GM12873 (cell line): ENCODE measurements around the gene SMARCA2.

ENCODE experiments used
- CTCF ChIP-seq: IDR thresholded peaks from 2 replicates; pipeline ENCODE4 v1.5.1; 2012; ENCODE audit warnings: low read depth, mild to moderate bottlenecking, moderate library complexity, low read length, control low read depth; ENCODE audit not compliant: insufficient read depth; ENCODE audit errors: missing control alignments

The SMARCA2 gene

GRCh38 chr9:1996156-1996555, 19.0 kb upstream of the SMARCA2 start:
- no peak for TF ChIP-seq CTCF

GRCh38 chr9:1997646-1998045, 17.5 kb upstream of the SMARCA2 start:
- no peak for TF ChIP-seq CTCF

DNA sequence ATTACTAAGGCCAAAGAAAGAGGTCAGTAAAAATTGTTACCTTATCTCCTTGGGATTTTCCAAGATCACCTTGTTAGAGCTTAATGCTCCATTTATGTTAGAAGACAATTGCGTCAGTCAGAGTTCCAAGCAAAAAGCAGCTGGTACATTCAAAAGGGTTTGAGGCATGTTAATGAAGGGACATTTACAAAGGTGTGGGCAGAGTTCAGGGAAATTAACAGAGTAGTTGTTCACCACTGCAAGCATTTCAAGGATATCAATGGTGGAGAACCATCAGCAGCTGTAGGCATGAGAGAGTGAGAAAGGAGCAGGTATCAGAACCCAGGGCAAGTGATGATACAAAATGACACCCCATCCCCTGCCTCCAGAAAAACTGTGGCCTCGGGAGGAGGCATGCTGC, 17.0 kb upstream of the SMARCA2 start:
- no peak for TF ChIP-seq CTCF

DNA sequence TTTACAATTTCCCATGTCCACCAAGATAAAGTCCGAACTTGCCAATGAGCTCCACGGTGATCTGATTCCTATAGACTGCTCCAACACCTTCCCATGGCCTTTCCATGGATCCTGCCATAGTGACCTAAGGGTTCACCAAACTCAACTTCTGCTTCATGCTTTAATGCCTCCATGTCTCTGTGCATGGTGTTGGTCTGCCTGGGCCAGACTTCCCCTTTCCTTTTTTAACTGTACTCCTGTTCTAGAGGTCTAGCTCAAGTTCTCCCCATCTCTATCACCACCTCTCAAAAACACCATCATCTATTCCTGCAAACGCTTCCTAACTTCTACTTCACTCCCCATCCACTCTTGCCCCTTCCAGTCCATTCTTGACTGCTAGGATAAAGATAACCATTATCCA, 14.8 kb upstream of the SMARCA2 start:
- TF ChIP-seq CTCF = no peak

DNA sequence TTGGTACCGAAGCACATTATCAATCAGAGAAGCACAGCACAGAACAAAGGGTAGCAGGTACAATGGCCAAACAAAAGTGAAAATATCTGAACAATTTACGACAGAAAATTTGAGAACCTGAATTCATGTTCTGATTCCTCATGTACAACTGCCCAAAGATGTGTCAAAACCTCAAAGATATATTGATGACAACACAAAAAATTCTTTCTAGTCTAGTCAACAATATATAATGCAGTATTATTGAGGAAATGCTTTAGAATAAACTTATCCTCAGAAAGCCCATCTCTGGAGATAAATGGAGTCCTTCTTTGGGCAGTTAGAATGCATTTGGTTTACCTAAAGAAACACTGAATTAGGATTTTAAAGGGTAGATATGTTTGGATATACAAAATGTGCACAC, 6.8 kb upstream of the SMARCA2 start:
- TF ChIP-seq CTCF = no peak

DNA sequence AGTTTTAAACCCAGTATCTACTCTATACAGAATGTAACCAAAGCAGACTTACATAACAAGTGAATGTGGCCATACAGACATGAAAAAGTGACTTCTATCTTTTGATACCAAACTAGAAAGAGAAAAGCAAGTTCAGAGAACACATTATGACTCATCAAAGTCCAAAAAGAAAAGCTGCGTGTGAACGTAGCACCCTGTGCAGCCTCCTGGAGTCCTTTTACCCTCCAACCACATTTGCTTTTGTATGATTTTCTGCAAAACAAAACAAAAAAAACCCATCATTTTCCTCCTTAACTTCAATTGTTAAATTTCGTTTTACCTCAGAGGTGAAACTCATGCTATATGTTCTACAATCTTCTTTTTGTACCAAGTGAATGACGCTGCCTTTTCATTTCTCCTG, 2.8 kb upstream of the SMARCA2 start:
- no peak for TF ChIP-seq CTCF

GRCh38 chr9:2013743-2014475, 1.2 kb upstream of the SMARCA2 start:
- TF ChIP-seq CTCF = no peak
